HG03460 (cell line): ENCODE data around the gene COMT.

ENCODE experiments used
- ATAC-seq: cut with Tn5 transposase; IDR thresholded peaks from one replicate; pipeline ENCODE4 v1.9.1; 2021; ENCODE audit not compliant: unreplicated experiment

The COMT gene

GRCh38 chr22:19981171-19981960, 39.8 kb downstream of the COMT start:
- ATAC-seq, result no peak

GRCh38 chr22:19981961-19982920, 40.7 kb downstream of the COMT start:
- ATAC-seq, result no peak

- ATAC-seq, result no peak
These were observed 41.5 kb downstream of the COMT start for GRCh38 chr22:19982991-19983578.

GRCh38 chr22:19983741-19984140, 42.2 kb downstream of the COMT start:
- ATAC-seq, result no peak

- no peak for ATAC-seq
These were observed 42.7 kb downstream of the COMT start for GRCh38 chr22:19984201-19984753.

GRCh38 chr22:19984851-19985811, 43.6 kb downstream of the COMT start:
- no peak for ATAC-seq

GRCh38 chr22:19986011-19986409, 44.4 kb downstream of the COMT start:
- ATAC-seq, result no peak

GRCh38 chr22:19986410-19987341, 45.1 kb downstream of the COMT start:
- no peak for ATAC-seq

GRCh38 chr22:19987394-19988306, 46.1 kb downstream of the COMT start:
- ATAC-seq, result no peak

GRCh38 chr22:19988331-19988808, 46.8 kb downstream of the COMT start:
- no peak for ATAC-seq

- no peak for ATAC-seq
These were observed 47.6 kb downstream of the COMT start for GRCh38 chr22:19988965-19989724.

GRCh38 chr22:19989725-19990067, 48.1 kb downstream of the COMT start:
- ATAC-seq, result no peak

- no peak for ATAC-seq
These were observed 48.6 kb downstream of the COMT start for GRCh38 chr22:19990188-19990587.

GRCh38 chr22:19990609-19991394, 49.2 kb downstream of the COMT start:
- no peak for ATAC-seq

- no peak for ATAC-seq
These were observed 49.7 kb downstream of the COMT start for GRCh38 chr22:19991395-19991644.

- no peak for ATAC-seq
These were observed 50.3 kb downstream of the COMT start for GRCh38 chr22:19991645-19992451.
